GM23338 (cell line): ENCODE measurements around the gene SEC61G. TPM values are rescaled to one million over a fixed set of nuclear protein-coding genes. Genes with fewer than 3 reads are reported as not detected.

ENCODE experiments used
- ATAC-seq: fragments of 200-7000 bp; cut with Tn5 transposase; 3 replicates; pipeline ENCODE4 v1.9.1; 2020
- DNase-seq: peaks from one replicate; pipeline ENCODE4 v3.0.0-alpha.2; 2015; ENCODE audit warnings: low spot score
- H2AFZ ChIP-seq: fragments of 200-600 bp; sonication (generic); 2 replicates; pipeline ENCODE4 v1.8.0; 2016; ENCODE audit warnings: antibody characterized with exemption, mild to moderate bottlenecking, moderate library complexity
- H3F3A ChIP-seq: fragments of 200-600 bp; sonication (generic); replicated peaks from 2 replicates; pipeline ENCODE4 v1.8.0; 2017; ENCODE audit warnings: antibody characterized with exemption, mixed run types, low read depth
- H3K27ac ChIP-seq: fragments of 200-600 bp; sonication (generic); 2 replicates; pipeline ENCODE4 v1.6.1; 2016; ENCODE audit warnings: low read depth
- H3K27me3 ChIP-seq: fragments of 200-600 bp; sonication (generic); 2 replicates; pipeline ENCODE4 v1.8.0; 2016; ENCODE audit warnings: mild to moderate bottlenecking, mixed run types, moderate library complexity; ENCODE audit not compliant: insufficient read depth
- H3K36me3 ChIP-seq: fragments of 200-600 bp; sonication (generic); 2 replicates; pipeline ENCODE4 v1.8.0; 2016; ENCODE audit warnings: mild to moderate bottlenecking; ENCODE audit not compliant: insufficient read depth
- H3K4me1 ChIP-seq: fragments of 200-600 bp; sonication (generic); 2 replicates; pipeline ENCODE4 v1.8.0; 2016; ENCODE audit warnings: mild to moderate bottlenecking, moderate library complexity; ENCODE audit not compliant: insufficient read depth
- H3K4me2 ChIP-seq: fragments of 200-600 bp; sonication (generic); 2 replicates; pipeline ENCODE4 v1.7.1; 2017; ENCODE audit warnings: mixed run types
- H3K4me3 ChIP-seq: fragments of 200-600 bp; sonication (generic); 2 replicates; pipeline ENCODE4 v1.6.1; 2016; ENCODE audit warnings: mixed run types
- H3K79me2 ChIP-seq: fragments of 200-600 bp; sonication (generic); replicated peaks from 2 replicates; pipeline ENCODE4 v1.8.0; 2017; ENCODE audit warnings: mild to moderate bottlenecking; ENCODE audit not compliant: insufficient read depth
- H3K9me2 ChIP-seq: fragments of 200-600 bp; sonication (generic); 2 replicates; pipeline ENCODE4 v1.8.0; 2017; ENCODE audit not compliant: insufficient read depth
- H4K20me1 ChIP-seq: fragments of 200-600 bp; sonication (generic); replicated peaks from 2 replicates; pipeline ENCODE4 v1.8.0; 2017; ENCODE audit warnings: mild to moderate bottlenecking; ENCODE audit not compliant: insufficient read depth
- H3K27ac Mint-ChIP-seq: 2 replicates; pipeline ENCODE4 v1.8.0; 2020; ENCODE audit warnings: inconsistent platforms, mild to moderate bottlenecking, moderate library complexity, mixed read lengths
- H3K27me3 Mint-ChIP-seq: 3 replicates; pipeline ENCODE4 v1.8.0; 2022; ENCODE audit warnings: low read depth, mild to moderate bottlenecking, moderate library complexity, mixed read lengths, inconsistent platforms; ENCODE audit not compliant: insufficient read depth, poor library complexity
- H3K36me3 Mint-ChIP-seq: 3 replicates; pipeline ENCODE4 v1.8.0; 2021; ENCODE audit warnings: low read depth, mild to moderate bottlenecking, inconsistent platforms, moderate library complexity, mixed read lengths
- H3K4me1 Mint-ChIP-seq: 3 replicates; pipeline ENCODE4 v1.8.0; 2020; ENCODE audit warnings: mild to moderate bottlenecking, inconsistent platforms, mixed read lengths
- H3K4me3 Mint-ChIP-seq: 3 replicates; pipeline ENCODE4 v1.8.0; 2021; ENCODE audit warnings: moderate library complexity, mild to moderate bottlenecking, inconsistent platforms, mixed read lengths
- H3K9me3 Mint-ChIP-seq: 3 replicates; pipeline ENCODE4 v1.8.0; 2020; ENCODE audit warnings: moderate library complexity, mild to moderate bottlenecking, inconsistent platforms, mixed read lengths
- CREB1 ChIP-seq: fragments of 250-450 bp; sonication (Bioruptor Pico); IDR thresholded peaks from 2 replicates; pipeline ENCODE4 v1.5.0; 2020; ENCODE audit warnings: low read depth, mild to moderate bottlenecking, moderate library complexity
- EZH2 ChIP-seq: fragments of 200-600 bp; sonication (generic); IDR thresholded peaks from one replicate; pipeline ENCODE4 v1.8.0; 2017; ENCODE audit warnings: antibody characterized with exemption, mild to moderate bottlenecking, low read depth; ENCODE audit not compliant: unreplicated experiment
- EZH2phosphoT487 ChIP-seq: fragments of 200-600 bp; sonication (generic); IDR thresholded peaks from one replicate; pipeline ENCODE4 v1.8.1; 2018; ENCODE audit warnings: antibody characterized with exemption; ENCODE audit not compliant: unreplicated experiment
- NANOG ChIP-seq: IDR thresholded peaks from 2 replicates; pipeline ENCODE4 v1.6.1; 2016; ENCODE audit warnings: antibody characterized with exemption, borderline replicate concordance
- POLR2AphosphoS5 ChIP-seq: IDR thresholded peaks from 2 replicates; pipeline ENCODE4 v1.6.1; 2016; ENCODE audit warnings: antibody characterized with exemption, low read depth
- STAT1 ChIP-seq: IDR thresholded peaks from one replicate; pipeline ENCODE4 v1.6.1; 2016; ENCODE audit warnings: antibody characterized with exemption; ENCODE audit not compliant: unreplicated experiment
- ZNF114 ChIP-seq: fragments of 250-450 bp; sonication (Bioruptor Pico); IDR thresholded peaks from 2 replicates; pipeline ENCODE4 v1.5.0; 2020; ENCODE audit warnings: mild to moderate bottlenecking, moderate library complexity
- polyA plus RNA-seq: library from polyadenylated mRNA; unstranded; fragments of >200 nt; fragmentation: Nextera tagmentation; extraction: Ambion mirVana; gene quantifications from 2 replicates; pipeline ENCODE4 v1.2.1, GENCODE V29; 2016
- total RNA-seq: library from RNA; depleted of rRNA; stranded (reverse); fragments of >200 nt; shearing (Covaris generic); gene quantifications from 2 replicates; pipeline ENCODE4 v1.2.3, GENCODE V29; 2014
- TF ChIP-seq, protein P1 (sequence below): IDR thresholded peaks from one replicate; pipeline ENCODE4 v1.6.1; 2018; ENCODE audit warnings: antibody characterized with exemption; ENCODE audit not compliant: unreplicated experiment
- TF ChIP-seq, protein P2 (sequence below), 2 experiments: fragments of 200-600 bp in 1 of 2; sonication (generic) in 1 of 2; conservative IDR thresholded peaks; 2 replicates each; pipeline versions ENCODE4 v1.5.1 to v1.6.1; 2016 to 2017; ENCODE audit warnings: antibody characterized with exemption in 2 of 2, low read depth in 2 of 2, mild to moderate bottlenecking in 2 of 2, moderate library complexity in 1 of 2
- TF ChIP-seq, protein P3 (sequence below): fragments of 250-450 bp; sonication (Bioruptor Pico); IDR thresholded peaks from 2 replicates; pipeline ENCODE4 v1.5.0; 2020; ENCODE audit warnings: mild to moderate bottlenecking, moderate library complexity

The SEC61G gene
- total and polyA plus RNA-seq, 2 experiments from 2014 or later = 350 to 497 TPM

DNA sequence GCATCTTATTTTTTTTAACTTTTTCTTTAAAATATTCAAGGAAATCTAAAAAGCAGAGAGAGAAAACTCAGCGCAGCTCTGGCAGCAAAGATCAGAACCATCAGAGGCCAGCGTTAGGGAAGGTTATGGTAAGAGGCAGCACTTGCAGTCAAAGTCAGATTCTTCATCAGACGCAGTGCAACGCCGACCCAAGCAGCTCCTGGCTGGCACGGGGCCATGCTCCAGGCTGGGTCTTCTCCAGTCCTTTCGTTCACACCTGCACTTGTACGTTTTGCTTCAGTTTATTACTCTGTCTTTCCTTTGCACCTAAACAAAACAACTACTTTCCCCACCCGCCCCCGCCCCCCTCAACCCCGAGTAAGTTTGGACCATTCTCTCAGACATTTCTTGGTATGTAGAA is 43.1 kb upstream of the SEC61G start (continued):
- TF ChIP-seq, protein P1, sequence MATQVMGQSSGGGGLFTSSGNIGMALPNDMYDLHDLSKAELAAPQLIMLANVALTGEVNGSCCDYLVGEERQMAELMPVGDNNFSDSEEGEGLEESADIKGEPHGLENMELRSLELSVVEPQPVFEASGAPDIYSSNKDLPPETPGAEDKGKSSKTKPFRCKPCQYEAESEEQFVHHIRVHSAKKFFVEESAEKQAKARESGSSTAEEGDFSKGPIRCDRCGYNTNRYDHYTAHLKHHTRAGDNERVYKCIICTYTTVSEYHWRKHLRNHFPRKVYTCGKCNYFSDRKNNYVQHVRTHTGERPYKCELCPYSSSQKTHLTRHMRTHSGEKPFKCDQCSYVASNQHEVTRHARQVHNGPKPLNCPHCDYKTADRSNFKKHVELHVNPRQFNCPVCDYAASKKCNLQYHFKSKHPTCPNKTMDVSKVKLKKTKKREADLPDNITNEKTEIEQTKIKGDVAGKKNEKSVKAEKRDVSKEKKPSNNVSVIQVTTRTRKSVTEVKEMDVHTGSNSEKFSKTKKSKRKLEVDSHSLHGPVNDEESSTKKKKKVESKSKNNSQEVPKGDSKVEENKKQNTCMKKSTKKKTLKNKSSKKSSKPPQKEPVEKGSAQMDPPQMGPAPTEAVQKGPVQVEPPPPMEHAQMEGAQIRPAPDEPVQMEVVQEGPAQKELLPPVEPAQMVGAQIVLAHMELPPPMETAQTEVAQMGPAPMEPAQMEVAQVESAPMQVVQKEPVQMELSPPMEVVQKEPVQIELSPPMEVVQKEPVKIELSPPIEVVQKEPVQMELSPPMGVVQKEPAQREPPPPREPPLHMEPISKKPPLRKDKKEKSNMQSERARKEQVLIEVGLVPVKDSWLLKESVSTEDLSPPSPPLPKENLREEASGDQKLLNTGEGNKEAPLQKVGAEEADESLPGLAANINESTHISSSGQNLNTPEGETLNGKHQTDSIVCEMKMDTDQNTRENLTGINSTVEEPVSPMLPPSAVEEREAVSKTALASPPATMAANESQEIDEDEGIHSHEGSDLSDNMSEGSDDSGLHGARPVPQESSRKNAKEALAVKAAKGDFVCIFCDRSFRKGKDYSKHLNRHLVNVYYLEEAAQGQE = no peak
- TF ChIP-seq, protein P2, sequence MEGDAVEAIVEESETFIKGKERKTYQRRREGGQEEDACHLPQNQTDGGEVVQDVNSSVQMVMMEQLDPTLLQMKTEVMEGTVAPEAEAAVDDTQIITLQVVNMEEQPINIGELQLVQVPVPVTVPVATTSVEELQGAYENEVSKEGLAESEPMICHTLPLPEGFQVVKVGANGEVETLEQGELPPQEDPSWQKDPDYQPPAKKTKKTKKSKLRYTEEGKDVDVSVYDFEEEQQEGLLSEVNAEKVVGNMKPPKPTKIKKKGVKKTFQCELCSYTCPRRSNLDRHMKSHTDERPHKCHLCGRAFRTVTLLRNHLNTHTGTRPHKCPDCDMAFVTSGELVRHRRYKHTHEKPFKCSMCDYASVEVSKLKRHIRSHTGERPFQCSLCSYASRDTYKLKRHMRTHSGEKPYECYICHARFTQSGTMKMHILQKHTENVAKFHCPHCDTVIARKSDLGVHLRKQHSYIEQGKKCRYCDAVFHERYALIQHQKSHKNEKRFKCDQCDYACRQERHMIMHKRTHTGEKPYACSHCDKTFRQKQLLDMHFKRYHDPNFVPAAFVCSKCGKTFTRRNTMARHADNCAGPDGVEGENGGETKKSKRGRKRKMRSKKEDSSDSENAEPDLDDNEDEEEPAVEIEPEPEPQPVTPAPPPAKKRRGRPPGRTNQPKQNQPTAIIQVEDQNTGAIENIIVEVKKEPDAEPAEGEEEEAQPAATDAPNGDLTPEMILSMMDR (conservative IDR thresholded peaks at IDR 0.05; ENCODE audit: low read depth in 2 of 2) = no peak
- TF ChIP-seq STAT1 (no peak), CREB1 (CRISPR knock-in tag) (no peak), ZNF114 (CRISPR knock-in tag) (no peak), NANOG (no peak), EZH2phosphoT487 (no peak)

DNA sequence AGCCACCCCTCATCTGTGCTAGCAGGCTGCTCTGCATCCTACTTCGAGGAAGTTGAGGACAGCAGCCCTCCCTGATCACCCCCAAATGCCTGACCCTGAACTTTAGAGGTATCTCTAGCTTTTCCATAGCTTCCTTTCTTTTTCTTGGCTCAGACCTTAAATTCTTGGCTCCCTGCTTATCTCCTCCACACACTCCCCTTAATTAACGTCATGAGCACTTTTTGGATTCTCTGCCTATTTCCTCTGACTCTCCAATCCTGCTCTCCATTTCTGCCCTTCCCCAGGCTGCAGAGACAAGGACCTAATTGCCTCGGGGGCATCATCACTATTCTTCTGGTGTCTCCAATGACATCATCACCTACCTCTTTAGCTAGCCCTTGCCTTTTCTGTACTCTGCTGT is 40.8 kb upstream of the SEC61G start:
- no peak for ATAC-seq
- Histone ChIP-seq H3K27ac (no peak overlapping the region), H3F3A (no peaks in the 10 kb centered on the region), H3K9me2 (0 out of 2 replicates have a peak, but pooled peaks cover 7% of the 10 kb centered on the region), H4K20me1 (no peaks in the 10 kb centered on the region), H2AFZ (no peak overlapping the region), H3K27me3 (no peaks in the 10 kb centered on the region), H3K36me3 (no peaks in the 10 kb centered on the region), H3K4me3 (no peak overlapping the region), H3K4me1 (peaks cover 14% of the 10 kb centered on the region; the same call in 1 of the 2 replicates), H3K4me2 (no peak overlapping the region), H3K79me2 (no peaks in the 10 kb centered on the region)
- peaks cover 5% of the 10 kb centered on the region; the same call in 2 of the 3 replicates for H3K4me1 Mint-ChIP-seq
- no peak for DNase-seq
- H3K27me3 Mint-ChIP-seq = peaks cover 9% of the 10 kb centered on the region
- no peak overlapping the region for H3K4me3 Mint-ChIP-seq
- H3K9me3 Mint-ChIP-seq = no peaks in the 10 kb centered on the region
- H3K36me3 Mint-ChIP-seq = no peaks in the 10 kb centered on the region
- H3K27ac Mint-ChIP-seq = no peak overlapping the region
- TF ChIP-seq, protein P1 = no peak
- TF ChIP-seq EZH2phosphoT487 = no peak
- TF ChIP-seq, protein P3, sequence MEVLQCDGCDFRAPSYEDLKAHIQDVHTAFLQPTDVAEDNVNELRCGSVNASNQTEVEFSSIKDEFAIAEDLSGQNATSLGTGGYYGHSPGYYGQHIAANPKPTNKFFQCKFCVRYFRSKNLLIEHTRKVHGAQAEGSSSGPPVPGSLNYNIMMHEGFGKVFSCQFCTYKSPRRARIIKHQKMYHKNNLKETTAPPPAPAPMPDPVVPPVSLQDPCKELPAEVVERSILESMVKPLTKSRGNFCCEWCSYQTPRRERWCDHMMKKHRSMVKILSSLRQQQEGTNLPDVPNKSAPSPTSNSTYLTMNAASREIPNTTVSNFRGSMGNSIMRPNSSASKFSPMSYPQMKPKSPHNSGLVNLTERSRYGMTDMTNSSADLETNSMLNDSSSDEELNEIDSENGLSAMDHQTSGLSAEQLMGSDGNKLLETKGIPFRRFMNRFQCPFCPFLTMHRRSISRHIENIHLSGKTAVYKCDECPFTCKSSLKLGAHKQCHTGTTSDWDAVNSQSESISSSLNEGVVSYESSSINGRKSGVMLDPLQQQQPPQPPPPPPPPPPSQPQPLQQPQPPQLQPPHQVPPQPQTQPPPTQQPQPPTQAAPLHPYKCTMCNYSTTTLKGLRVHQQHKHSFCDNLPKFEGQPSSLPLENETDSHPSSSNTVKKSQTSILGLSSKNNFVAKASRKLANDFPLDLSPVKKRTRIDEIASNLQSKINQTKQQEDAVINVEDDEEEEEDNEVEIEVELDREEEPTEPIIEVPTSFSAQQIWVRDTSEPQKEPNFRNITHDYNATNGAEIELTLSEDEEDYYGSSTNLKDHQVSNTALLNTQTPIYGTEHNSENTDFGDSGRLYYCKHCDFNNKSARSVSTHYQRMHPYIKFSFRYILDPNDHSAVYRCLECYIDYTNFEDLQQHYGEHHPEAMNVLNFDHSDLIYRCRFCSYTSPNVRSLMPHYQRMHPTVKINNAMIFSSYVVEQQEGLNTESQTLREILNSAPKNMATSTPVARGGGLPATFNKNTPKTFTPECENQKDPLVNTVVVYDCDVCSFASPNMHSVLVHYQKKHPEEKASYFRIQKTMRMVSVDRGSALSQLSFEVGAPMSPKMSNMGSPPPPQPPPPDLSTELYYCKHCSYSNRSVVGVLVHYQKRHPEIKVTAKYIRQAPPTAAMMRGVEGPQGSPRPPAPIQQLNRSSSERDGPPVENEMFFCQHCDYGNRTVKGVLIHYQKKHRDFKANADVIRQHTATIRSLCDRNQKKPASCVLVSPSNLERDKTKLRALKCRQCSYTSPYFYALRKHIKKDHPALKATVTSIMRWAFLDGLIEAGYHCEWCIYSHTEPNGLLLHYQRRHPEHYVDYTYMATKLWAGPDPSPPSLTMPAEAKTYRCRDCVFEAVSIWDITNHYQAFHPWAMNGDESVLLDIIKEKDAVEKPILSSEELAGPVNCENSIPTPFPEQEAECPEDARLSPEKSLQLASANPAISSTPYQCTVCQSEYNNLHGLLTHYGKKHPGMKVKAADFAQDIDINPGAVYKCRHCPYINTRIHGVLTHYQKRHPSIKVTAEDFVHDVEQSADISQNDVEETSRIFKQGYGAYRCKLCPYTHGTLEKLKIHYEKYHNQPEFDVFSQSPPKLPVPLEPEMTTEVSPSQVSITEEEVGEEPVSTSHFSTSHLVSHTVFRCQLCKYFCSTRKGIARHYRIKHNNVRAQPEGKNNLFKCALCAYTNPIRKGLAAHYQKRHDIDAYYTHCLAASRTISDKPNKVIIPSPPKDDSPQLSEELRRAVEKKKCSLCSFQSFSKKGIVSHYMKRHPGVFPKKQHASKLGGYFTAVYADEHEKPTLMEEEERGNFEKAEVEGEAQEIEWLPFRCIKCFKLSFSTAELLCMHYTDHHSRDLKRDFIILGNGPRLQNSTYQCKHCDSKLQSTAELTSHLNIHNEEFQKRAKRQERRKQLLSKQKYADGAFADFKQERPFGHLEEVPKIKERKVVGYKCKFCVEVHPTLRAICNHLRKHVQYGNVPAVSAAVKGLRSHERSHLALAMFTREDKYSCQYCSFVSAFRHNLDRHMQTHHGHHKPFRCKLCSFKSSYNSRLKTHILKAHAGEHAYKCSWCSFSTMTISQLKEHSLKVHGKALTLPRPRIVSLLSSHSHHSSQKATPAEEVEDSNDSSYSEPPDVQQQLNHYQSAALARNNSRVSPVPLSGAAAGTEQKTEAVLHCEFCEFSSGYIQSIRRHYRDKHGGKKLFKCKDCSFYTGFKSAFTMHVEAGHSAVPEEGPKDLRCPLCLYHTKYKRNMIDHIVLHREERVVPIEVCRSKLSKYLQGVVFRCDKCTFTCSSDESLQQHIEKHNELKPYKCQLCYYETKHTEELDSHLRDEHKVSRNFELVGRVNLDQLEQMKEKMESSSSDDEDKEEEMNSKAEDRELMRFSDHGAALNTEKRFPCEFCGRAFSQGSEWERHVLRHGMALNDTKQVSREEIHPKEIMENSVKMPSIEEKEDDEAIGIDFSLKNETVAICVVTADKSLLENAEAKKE (CRISPR knock-in tag) = no peak
- TF ChIP-seq EZH2 = no peak
- TF ChIP-seq POLR2AphosphoS5 = no peak
